ENCODE measurements around the gene INTS6.

INTS6 gene

DNA sequence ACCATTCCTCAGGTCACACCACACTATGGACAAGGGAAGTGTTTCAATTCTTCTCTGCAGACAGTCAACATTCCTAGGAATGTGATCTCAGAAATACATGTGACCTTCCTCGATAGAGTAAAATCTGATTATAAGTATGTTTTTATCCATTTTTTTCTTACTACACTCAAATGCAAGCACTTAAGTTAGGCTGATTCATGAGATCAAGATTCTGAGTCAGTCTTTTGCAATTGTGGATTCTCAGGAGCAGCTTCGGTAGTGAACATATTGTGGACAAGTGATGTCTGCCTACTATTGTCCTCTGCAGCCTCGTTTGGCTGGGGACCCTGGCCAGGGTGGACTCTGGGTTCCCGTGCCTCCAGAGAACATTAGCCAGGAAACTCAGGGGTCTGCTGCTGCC, 110.1 kb downstream of the INTS6 start:
- Histone ChIP-seq H3K27ac (no peak overlapping the region), H3K9ac (no peak overlapping the region), H3K36me3 (ENCODE audit: control insufficient read depth, insufficient read depth, low read length) (no peaks in the 10 kb centered on the region), H2AFZ (no peak overlapping the region), H3K79me2 (no peaks in the 10 kb centered on the region), H3K9me3 (ENCODE audit: control insufficient read depth, low read length) (no peaks in the 10 kb centered on the region), H3K27me3 (ENCODE audit: control insufficient read depth, insufficient read depth, low read length) (no peaks in the 10 kb centered on the region), H3K4me3 (ENCODE audit: low read depth, low read length) (no peak overlapping the region), H3K4me2 (ENCODE audit: low read length) (no peak overlapping the region), H3K4me1 (no peaks in the 10 kb centered on the region)
- TF ChIP-seq, protein P1, sequence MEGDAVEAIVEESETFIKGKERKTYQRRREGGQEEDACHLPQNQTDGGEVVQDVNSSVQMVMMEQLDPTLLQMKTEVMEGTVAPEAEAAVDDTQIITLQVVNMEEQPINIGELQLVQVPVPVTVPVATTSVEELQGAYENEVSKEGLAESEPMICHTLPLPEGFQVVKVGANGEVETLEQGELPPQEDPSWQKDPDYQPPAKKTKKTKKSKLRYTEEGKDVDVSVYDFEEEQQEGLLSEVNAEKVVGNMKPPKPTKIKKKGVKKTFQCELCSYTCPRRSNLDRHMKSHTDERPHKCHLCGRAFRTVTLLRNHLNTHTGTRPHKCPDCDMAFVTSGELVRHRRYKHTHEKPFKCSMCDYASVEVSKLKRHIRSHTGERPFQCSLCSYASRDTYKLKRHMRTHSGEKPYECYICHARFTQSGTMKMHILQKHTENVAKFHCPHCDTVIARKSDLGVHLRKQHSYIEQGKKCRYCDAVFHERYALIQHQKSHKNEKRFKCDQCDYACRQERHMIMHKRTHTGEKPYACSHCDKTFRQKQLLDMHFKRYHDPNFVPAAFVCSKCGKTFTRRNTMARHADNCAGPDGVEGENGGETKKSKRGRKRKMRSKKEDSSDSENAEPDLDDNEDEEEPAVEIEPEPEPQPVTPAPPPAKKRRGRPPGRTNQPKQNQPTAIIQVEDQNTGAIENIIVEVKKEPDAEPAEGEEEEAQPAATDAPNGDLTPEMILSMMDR (IDR thresholded peaks at IDR 0.05): no peak

DNA sequence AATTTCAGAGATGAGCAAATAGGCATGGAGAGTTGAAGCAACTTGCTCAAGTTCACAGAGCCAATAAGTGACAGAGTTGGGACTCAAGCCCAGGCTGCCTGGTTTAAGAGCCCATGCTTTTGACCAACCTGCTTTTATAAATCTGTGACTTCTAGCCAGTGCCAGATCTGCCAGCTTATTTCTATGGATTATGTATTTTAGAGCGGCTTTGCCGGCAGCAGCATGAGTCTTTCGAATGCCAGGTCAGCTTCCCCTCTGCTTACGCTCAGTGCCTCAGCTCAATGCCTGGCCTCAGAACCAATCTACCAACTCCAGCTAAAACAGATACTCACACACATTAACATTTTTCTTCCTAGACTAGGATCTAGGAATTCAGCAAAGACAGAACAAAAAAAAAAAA, 111.0 kb downstream of the INTS6 start:
- Histone ChIP-seq H3K79me2 (no peaks in the 10 kb centered on the region), H3K9ac (no peak overlapping the region), H3K27ac (no peak overlapping the region), H3K36me3 (ENCODE audit: control insufficient read depth, insufficient read depth, low read length) (no peaks in the 10 kb centered on the region), H3K9me3 (ENCODE audit: control insufficient read depth, low read length) (no peaks in the 10 kb centered on the region), H3K27me3 (ENCODE audit: control insufficient read depth, insufficient read depth, low read length) (no peaks in the 10 kb centered on the region), H2AFZ (no peak overlapping the region), H3K4me3 (ENCODE audit: low read depth, low read length) (no peak overlapping the region), H3K4me2 (ENCODE audit: low read length) (no peak overlapping the region), H3K4me1 (no peaks in the 10 kb centered on the region)
- TF ChIP-seq, protein P1 (IDR thresholded peaks at IDR 0.05): no peak

- H2AFZ ChIP-seq: no peak overlapping the region
- H3K4me1 ChIP-seq: no peaks in the 10 kb centered on the region
- no peak overlapping the region for H3K4me3 ChIP-seq (ENCODE audit: low read depth, low read length)
- H3K27ac ChIP-seq: no peak overlapping the region
- no peaks in the 10 kb centered on the region for H3K27me3 ChIP-seq (ENCODE audit: control insufficient read depth, insufficient read depth, low read length)
- no peaks in the 10 kb centered on the region for H3K79me2 ChIP-seq
- no peak overlapping the region for H3K9ac ChIP-seq
- no peaks in the 10 kb centered on the region for H3K9me3 ChIP-seq (ENCODE audit: control insufficient read depth, low read length)
- H3K36me3 ChIP-seq (ENCODE audit: control insufficient read depth, insufficient read depth, low read length): no peaks in the 10 kb centered on the region
- H3K4me2 ChIP-seq (ENCODE audit: low read length): no peak overlapping the region
- TF ChIP-seq, protein P1 (IDR thresholded peaks at IDR 0.05): no peak
Observed at GRCh38 chr13:51341232-51341631, 111.6 kb downstream of the INTS6 start.

- H3K4me2 ChIP-seq (ENCODE audit: low read length): no peak overlapping the region
- H3K9ac ChIP-seq: no peak overlapping the region
- TF ChIP-seq, protein P1 (IDR thresholded peaks at IDR 0.05): no peak
- no peaks in the 10 kb centered on the region for H3K9me3 ChIP-seq (ENCODE audit: control insufficient read depth, low read length)
- no peaks in the 10 kb centered on the region for H3K4me1 ChIP-seq
- H3K4me3 ChIP-seq (ENCODE audit: low read depth, low read length): no peak overlapping the region
- H3K79me2 ChIP-seq: no peaks in the 10 kb centered on the region
- no peak overlapping the region for H2AFZ ChIP-seq
- H3K27me3 ChIP-seq (ENCODE audit: control insufficient read depth, insufficient read depth, low read length): no peaks in the 10 kb centered on the region
- no peaks in the 10 kb centered on the region for H3K36me3 ChIP-seq (ENCODE audit: control insufficient read depth, insufficient read depth, low read length)
- H3K27ac ChIP-seq: no peak overlapping the region
Observed at GRCh38 chr13:51339952-51340732, 112.7 kb downstream of the INTS6 start.

DNA sequence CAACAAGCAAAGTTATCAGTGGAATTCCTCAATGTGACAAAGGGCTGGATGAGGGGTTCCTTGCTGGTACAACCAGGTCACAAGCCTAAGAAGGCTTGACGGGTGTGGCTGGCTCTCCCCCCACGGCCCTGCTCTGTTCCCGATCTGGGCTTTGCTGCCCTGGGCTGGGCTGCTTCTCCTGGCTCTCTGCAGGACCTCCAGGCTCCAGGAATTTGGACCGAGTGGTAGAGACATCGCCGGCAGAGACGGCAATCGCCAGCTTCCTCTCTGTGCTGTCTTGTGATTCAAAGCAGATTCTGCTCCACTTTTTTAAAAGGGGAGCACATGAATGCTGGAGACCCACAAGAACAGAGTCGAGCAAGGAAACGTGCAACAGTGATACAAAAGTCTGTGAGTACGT, 113.5 kb downstream of the INTS6 start, which contains the start of gene SERPINE3:
Gene SERPINE3 (plus strand): TSS at position 338 of the 400 bp plus-strand sequence. CDS start 1,401 bp downstream, outside the sequence.
- Histone ChIP-seq H2AFZ (no peak within 1 kb of the TSS), H3K4me1 (no peaks in the 10 kb centered on the region), H3K9ac (no peak within 1 kb of the TSS), H3K4me3 (ENCODE audit: low read depth, low read length) (no peak within 1 kb of the TSS), H3K36me3 (ENCODE audit: control insufficient read depth, insufficient read depth, low read length) (no peaks in the 10 kb centered on the region), H3K27me3 (ENCODE audit: control insufficient read depth, insufficient read depth, low read length) (no peaks in the 10 kb centered on the region), H3K9me3 (ENCODE audit: control insufficient read depth, low read length) (no peaks in the 10 kb centered on the region), H3K79me2 (no peaks in the 10 kb centered on the region), H3K27ac (no peak within 1 kb of the TSS), H3K4me2 (ENCODE audit: low read length) (no peak within 1 kb of the TSS)
- TF ChIP-seq, protein P1 (IDR thresholded peaks at IDR 0.05): no peak
